Keratinocyte (primary cell): ENCODE results near the gene SPATA31D1. TPM values are rescaled to one million over a fixed set of nuclear protein-coding genes. Genes with fewer than 3 reads are reported as not detected.

Source experiments
- polyA plus RNA-seq, 5 experiments: library from polyadenylated mRNA; depleted of rRNA in 3 of 5; stranded (reverse) in 3 of 5; stranded (forward) in 1 of 5; unstranded in 1 of 5; fragments of >200 nt; gene quantifications; 1 replicate in 1 of 5; 2 replicates in 3 of 5; 3 replicates in 1 of 5; pipeline versions ENCODE4 v1.2.1 to v1.2.3, GENCODE V29; 2011 to 2012; ENCODE audit warnings: missing spikeins in 2 of 5, low read depth in 1 of 5, low replicate concordance in 1 of 5

Gene SPATA31D1
- polyA plus RNA-seq, 1 donor (not counting 4 experiments of a cell fraction or from before 2014, with no cell fraction given) = not detected

Other genes starting within 250 kb of the SPATA31D1 start
- gene SPATA31D4, start 60.3 kb upstream of the SPATA31D1 start, polyA plus RNA-seq = not detected in 3 replicates
- gene SPATA31D3, start 45.3 kb upstream of the SPATA31D1 start, polyA plus RNA-seq = not detected in 3 replicates